Stomach (tissue), 9 donors: ENCODE results near the gene ITGAD. TPM values are rescaled to one million over a fixed set of nuclear protein-coding genes. Genes with fewer than 3 reads are reported as not detected.

Source experiments
- DNase-seq, 2 donors: peaks; one replicate each; pipeline versions ENCODE4 v3.0.0 to v3.0.0-alpha.2; 2013 to 2019
- H3K27ac ChIP-seq, 5 donors: fragments of 200-600 bp in 4 of 5; sonication (generic) in 4 of 5; one replicate each; pipeline ENCODE4 v1.5.1; 2013 to 2019; ENCODE audit warnings: mild to moderate bottlenecking in 1 of 5, moderate library complexity in 1 of 5
- H3K27me3 ChIP-seq, 3 donors: fragments of 200-600 bp; sonication (generic); one replicate each; pipeline ENCODE4 v1.5.1; 2017 to 2019; ENCODE audit warnings: mixed run types in 1 of 3
- H3K36me3 ChIP-seq, 4 donors: fragments of 200-600 bp; sonication (generic); 1 replicate in 3 of 4; 2 replicates in 1 of 4; pipeline ENCODE4 v1.5.1; 2016 to 2019
- H3K4me1 ChIP-seq, 4 donors: fragments of 200-600 bp; sonication (generic); one replicate each; pipeline ENCODE4 v1.5.1; 2016 to 2019
- H3K4me3 ChIP-seq, 4 donors: fragments of 200-600 bp; sonication (generic) in 3 of 4; one replicate each; pipeline ENCODE4 v1.5.1; 2016 to 2019; ENCODE audit warnings: mild to moderate bottlenecking in 1 of 4
- H3K9me3 ChIP-seq, 4 donors: fragments of 200-600 bp; sonication (generic); one replicate each; pipeline ENCODE4 v1.5.1; 2016 to 2019
- CTCF ChIP-seq, 7 experiments: fragments of 450-650 bp in 4 of 7; fragments of 200-600 bp in 3 of 7; sonication (generic) in 3 of 7; IDR thresholded peaks; one replicate each; pipeline ENCODE4 v1.5.1; 2016 to 2019; ENCODE audit warnings: antibody characterized with exemption in 7 of 7, control low read depth in 2 of 7, mild to moderate bottlenecking in 1 of 7
- EP300 ChIP-seq: sonication (generic); formaldehyde crosslinking; IDR thresholded peaks from one replicate; pipeline ENCODE4 v1.6.1; 2017; ENCODE audit warnings: antibody characterized with exemption
- POLR2A ChIP-seq, 4 donors: fragments of 450-650 bp; IDR thresholded peaks; one replicate each; pipeline ENCODE4 v1.6.1; 2016; ENCODE audit warnings: antibody characterized with exemption in 4 of 4, control low read depth in 2 of 4, mild to moderate bottlenecking in 1 of 4, moderate library complexity in 1 of 4
- POLR2AphosphoS5 ChIP-seq, 3 donors: sonication (generic); formaldehyde crosslinking; IDR thresholded peaks; one replicate each; pipeline ENCODE4 v1.6.1; 2016; ENCODE audit warnings: antibody characterized with exemption in 3 of 3
- WGBS, 5 donors: extraction: QIAGEN DNeasy Blood & Tissue Kit in 3 of 5; methylation state at CpG; one replicate each; pipeline versions ENCODE4 v1.1.5 to v1.1.7; 2013 to 2018; 5-methylcytosine and 5-hydroxymethylcytosine counted together
- intact Hi-C: fragments of 100-400 bp; cut with DNase I; formaldehyde crosslinking; loops from one replicate; pipeline ENCODE4 v1.15.1; 2023; ENCODE audit warnings: low total_unique reads
- polyA plus RNA-seq, 3 donors: library from polyadenylated mRNA; stranded (reverse); fragments of 200-250 nt; gene quantifications; one replicate each; pipeline ENCODE4 v1.2.3, GENCODE V29; 2013
- total RNA-seq, 5 donors: library from RNA; depleted of rRNA; stranded (reverse); fragments of >200 nt; gene quantifications; one replicate each; pipeline versions ENCODE4 v1.1.0 to v1.2.3, GENCODE V29; 2014 to 2016
- donor health status: healthy with polysubstance abuse.
- donor health status: Bipolar disorder and iron deficiency.
- donor health status: healthy.

Gene ITGAD
- total and polyA plus RNA-seq, 8 donors: 0.29 to 0.37 TPM; not detected in 6

DNA sequence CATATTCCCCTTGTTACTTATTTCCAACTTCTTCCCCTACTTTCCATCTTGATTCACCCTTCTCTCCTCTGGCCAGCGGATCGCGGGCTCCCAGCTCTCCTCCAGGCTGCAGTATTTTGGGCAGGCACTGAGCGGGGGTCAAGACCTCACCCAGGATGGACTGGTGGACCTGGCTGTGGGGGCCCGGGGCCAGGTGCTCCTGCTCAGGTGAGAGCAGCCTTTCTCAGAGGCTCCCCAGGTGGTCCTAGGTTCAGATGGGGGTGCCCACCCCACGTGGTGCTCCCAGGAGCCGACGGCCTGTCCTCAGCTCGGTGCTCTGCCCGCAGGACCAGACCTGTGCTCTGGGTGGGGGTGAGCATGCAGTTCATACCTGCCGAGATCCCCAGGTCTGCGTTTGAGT, 22.1 kb upstream of the ITGAD start:
- DNase-seq: no peak
- peaks cover 0 to 3% (median 0%) of the 10 kb centered on the region in 4 donors for H3K36me3 ChIP-seq
- intact Hi-C loops: no loop called here
- 88 to 93% (median 90%) methylated on average over 12 of the region's 12 CpGs for WGBS, 5 donors
- TF ChIP-seq POLR2AphosphoS5 (IDR thresholded peaks at IDR 0.05): no peak
- TF ChIP-seq EP300: no peak
- no peak for TF ChIP-seq CTCF (IDR thresholded peaks at IDR 0.05)
- no peak overlapping the region for H3K27ac ChIP-seq
- H3K4me3 ChIP-seq: no peak overlapping the region
- H3K27me3 ChIP-seq: peaks cover 0 to 14% (median 0%) of the 10 kb centered on the region in 3 donors
- H3K4me1 ChIP-seq: no peaks in the 10 kb centered on the region
- peaks cover 0 to 10% (median 9%) of the 10 kb centered on the region in 4 donors for H3K9me3 ChIP-seq

DNA sequence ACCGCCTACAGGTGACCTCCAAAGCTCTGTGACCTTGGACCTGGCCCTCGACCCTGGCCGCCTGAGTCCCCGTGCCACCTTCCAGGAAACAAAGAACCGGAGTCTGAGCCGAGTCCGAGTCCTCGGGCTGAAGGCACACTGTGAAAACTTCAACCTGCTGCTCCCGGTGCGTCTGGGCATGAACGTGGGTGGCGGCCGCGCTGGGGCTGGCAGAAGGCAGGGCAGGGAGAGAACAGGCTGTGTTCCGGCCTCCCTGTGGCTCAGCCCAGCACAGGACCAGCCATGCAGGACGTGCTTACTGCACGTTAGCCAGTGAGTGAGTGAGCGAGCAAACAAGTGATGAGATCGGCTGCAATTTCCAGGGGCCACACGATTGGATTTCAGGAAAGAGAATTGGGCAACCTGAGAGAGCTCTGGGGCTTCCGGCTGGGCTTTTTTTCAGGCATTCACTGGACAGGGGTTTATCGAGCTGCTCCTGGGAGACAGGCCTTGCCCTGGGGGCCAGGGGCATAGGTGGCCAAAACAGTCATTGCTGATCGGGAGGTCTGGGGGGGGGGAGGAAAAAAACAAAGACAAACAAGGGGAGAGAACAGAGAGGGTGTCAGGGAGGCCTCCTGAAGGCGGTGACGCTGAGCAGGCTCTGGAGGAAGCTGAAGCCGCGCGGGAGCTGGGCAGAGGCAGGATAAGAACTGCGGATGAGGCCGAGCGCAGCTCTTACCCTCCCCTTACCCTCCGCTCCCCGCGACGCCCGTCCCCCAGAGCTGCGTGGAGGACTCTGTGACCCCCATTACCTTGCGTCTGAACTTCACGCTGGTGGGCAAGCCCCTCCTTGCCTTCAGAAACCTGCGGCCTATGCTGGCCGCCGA, 21.3 kb upstream of the ITGAD start:
- peaks cover 0 to 3% (median 0%) of the 10 kb centered on the region in 4 donors for H3K36me3 ChIP-seq
- 75 to 83% (median 77%) methylated on average over 41 to 42 of the region's 42 CpGs for WGBS, 5 donors
- DNase-seq: no peak
- peaks cover 0 to 14% (median 0%) of the 10 kb centered on the region in 3 donors for H3K27me3 ChIP-seq
- H3K4me1 ChIP-seq: peaks cover 0 to 1% (median under 1%) of the 10 kb centered on the region in 4 donors
- no peak overlapping the region for H3K27ac ChIP-seq
- H3K4me3 ChIP-seq: no peak overlapping the region
- TF ChIP-seq POLR2A (IDR thresholded peaks at IDR 0.05) (no peak), EP300 (no peak), POLR2AphosphoS5 (IDR thresholded peaks at IDR 0.05) (no peak), CTCF (IDR thresholded peaks at IDR 0.05) (no peak)
- H3K9me3 ChIP-seq: peaks cover 0 to 10% (median 9%) of the 10 kb centered on the region in 4 donors
- intact Hi-C loops: no loop called here

- Histone ChIP-seq H3K27me3 (peaks cover 0 to 14% (median 0%) of the 10 kb centered on the region in 3 donors), H3K9me3 (peaks cover 0 to 10% (median 9%) of the 10 kb centered on the region in 4 donors), H3K4me1 (peaks cover 0 to 8% (median 2%) of the 10 kb centered on the region in 4 donors), H3K4me3 (no peak overlapping the region), H3K27ac (no peak overlapping the region), H3K36me3 (peaks cover 0 to 3% (median 0%) of the 10 kb centered on the region in 4 donors)
- DNase-seq: no peak
- 75 to 85% (median 80%) methylated on average over 14 of the region's 14 CpGs for WGBS, 5 donors
- TF ChIP-seq POLR2AphosphoS5 (IDR thresholded peaks at IDR 0.05) (no peak), POLR2A (IDR thresholded peaks at IDR 0.05) (no peak), CTCF (IDR thresholded peaks at IDR 0.05) (no peak), EP300 (no peak)
- intact Hi-C loops: no loop called here
These were observed 19.9 kb upstream of the ITGAD start for GRCh38 chr16:31373235-31373634.

- WGBS, 5 donors: 91 to 96% (median 94%) methylated on average over 5 of the region's 5 CpGs
- TF ChIP-seq POLR2AphosphoS5 (IDR thresholded peaks at IDR 0.05) (no peak), CTCF (IDR thresholded peaks at IDR 0.05) (no peak), POLR2A (IDR thresholded peaks at IDR 0.05) (no peak), EP300 (no peak)
- H3K4me1 ChIP-seq: peaks cover 0 to 8% (median 2%) of the 10 kb centered on the region in 4 donors
- peaks cover 0 to 22% (median 0%) of the 10 kb centered on the region in 3 donors for H3K27me3 ChIP-seq
- H3K9me3 ChIP-seq: peaks cover 0 to 10% (median 9%) of the 10 kb centered on the region in 4 donors
- no peak for DNase-seq
- peaks cover 0 to 3% (median 0%) of the 10 kb centered on the region in 4 donors for H3K36me3 ChIP-seq
- H3K4me3 ChIP-seq: no peak overlapping the region
- H3K27ac ChIP-seq: no peak overlapping the region
- intact Hi-C loops: no loop called here
These were observed 17.9 kb upstream of the ITGAD start for GRCh38 chr16:31375231-31375630.
